H9 (cell line): ENCODE results near the gene TRIM69. TPM values are rescaled to one million over a fixed set of nuclear protein-coding genes. Genes with fewer than 3 reads are reported as not detected.

Source experiments
- DNase-seq: peaks from one replicate; pipeline ENCODE4 v3.0.0-alpha.2; 2017
- H2AFZ ChIP-seq: one replicate; pipeline ENCODE4 v1.6.1; 2013; ENCODE audit warnings: mild to moderate bottlenecking, low read length, control low read depth, moderate library complexity
- H2AK5ac ChIP-seq: 2 replicates; pipeline ENCODE4 v1.6.1; 2013; ENCODE audit warnings: low read length, control low read depth, mixed read lengths; ENCODE audit not compliant: insufficient read length
- H2BK120ac ChIP-seq: one replicate; pipeline ENCODE4 v1.6.1; 2013; ENCODE audit warnings: low read depth, mild to moderate bottlenecking, low read length, control low read depth, inconsistent platforms; ENCODE audit not compliant: poor library complexity, severe bottlenecking
- H2BK12ac ChIP-seq: 2 replicates; pipeline ENCODE4 v1.6.1; 2013; ENCODE audit warnings: low read length, control low read depth, mixed read lengths, low read depth; ENCODE audit not compliant: insufficient read length
- H2BK15ac ChIP-seq: 2 replicates; pipeline ENCODE4 v1.6.1; 2013; ENCODE audit warnings: low read depth, low read length, control low read depth
- H2BK20ac ChIP-seq: one replicate; pipeline ENCODE4 v1.6.1; 2013; ENCODE audit warnings: low read depth, mild to moderate bottlenecking, low read length, control low read depth, inconsistent platforms; ENCODE audit not compliant: poor library complexity, severe bottlenecking
- H2BK5ac ChIP-seq: 2 replicates; pipeline ENCODE4 v1.6.1; 2013; ENCODE audit warnings: low read length, control low read depth, mixed read lengths; ENCODE audit not compliant: insufficient read length
- H3K14ac ChIP-seq: 2 replicates; pipeline ENCODE4 v1.6.1; 2013; ENCODE audit warnings: low read length, control low read depth; ENCODE audit not compliant: insufficient read depth
- H3K18ac ChIP-seq: 2 replicates; pipeline ENCODE4 v1.6.1; 2013; ENCODE audit warnings: low read depth, mild to moderate bottlenecking, mixed read lengths, low read length, control low read depth; ENCODE audit not compliant: insufficient read length
- H3K23ac ChIP-seq: 2 replicates; pipeline ENCODE4 v1.6.1; 2013; ENCODE audit warnings: low read length, control low read depth, mixed read lengths, low read depth; ENCODE audit not compliant: insufficient read length
- H3K23me2 ChIP-seq: 2 replicates; pipeline ENCODE4 v1.6.1; 2013; ENCODE audit warnings: low read depth, mild to moderate bottlenecking, mixed read lengths, low read length, control low read depth; ENCODE audit not compliant: insufficient read length, poor library complexity, severe bottlenecking
- H3K27ac ChIP-seq: 2 replicates; pipeline ENCODE4 v1.5.1; 2013; ENCODE audit warnings: low read length, control low read depth, mixed read lengths, low read depth; ENCODE audit not compliant: insufficient read length
- H3K27me3 ChIP-seq: 2 replicates; pipeline ENCODE4 v1.6.1; 2013; ENCODE audit warnings: low read length, control low read depth, inconsistent platforms; ENCODE audit not compliant: insufficient read depth
- H3K4ac ChIP-seq: 2 replicates; pipeline ENCODE4 v1.6.1; 2013; ENCODE audit warnings: low read depth, mild to moderate bottlenecking, control low read depth, inconsistent platforms, low read length, moderate library complexity
- H3K4me1 ChIP-seq: 2 replicates; pipeline ENCODE4 v1.6.1; 2013; ENCODE audit warnings: low read length, control low read depth, inconsistent platforms; ENCODE audit not compliant: insufficient read depth
- H3K4me2 ChIP-seq: 2 replicates; pipeline ENCODE4 v1.6.1; 2013; ENCODE audit warnings: low read length, control low read depth, mixed read lengths; ENCODE audit not compliant: insufficient read length, insufficient read depth
- H3K56ac ChIP-seq: 2 replicates; pipeline ENCODE4 v1.6.1; 2013; ENCODE audit warnings: low read depth, mild to moderate bottlenecking, mixed read lengths, low read length, control low read depth; ENCODE audit not compliant: insufficient read length
- H3K79me1 ChIP-seq: 2 replicates; pipeline ENCODE4 v1.6.1; 2013; ENCODE audit warnings: low read depth, mild to moderate bottlenecking, moderate library complexity, low read length, control low read depth, inconsistent platforms; ENCODE audit not compliant: insufficient read depth, poor library complexity, severe bottlenecking
- H3K79me2 ChIP-seq: 2 replicates; pipeline ENCODE4 v1.6.1; 2013; ENCODE audit warnings: low read length, control low read depth, inconsistent platforms; ENCODE audit not compliant: insufficient read depth
- H3K9ac ChIP-seq: 2 replicates; pipeline ENCODE4 v1.6.1; 2013; ENCODE audit warnings: low read length, control low read depth, mixed read lengths; ENCODE audit not compliant: insufficient read length; ENCODE audit errors: extremely low read depth
- H3K9me3 ChIP-seq: one replicate; pipeline ENCODE4 v1.6.1; 2013; ENCODE audit warnings: low read depth, low read length, inconsistent platforms; ENCODE audit not compliant: control insufficient read depth
- H3T11ph ChIP-seq: one replicate; pipeline ENCODE4 v1.6.1; 2013; ENCODE audit warnings: mild to moderate bottlenecking, low read length, control low read depth, inconsistent platforms
- H4K20me1 ChIP-seq: one replicate; pipeline ENCODE4 v1.6.1; 2013; ENCODE audit not compliant: control insufficient read depth, insufficient read length, insufficient read depth
- H4K5ac ChIP-seq: 2 replicates; pipeline ENCODE4 v1.6.1; 2013; ENCODE audit warnings: low read depth, mild to moderate bottlenecking, mixed read lengths, low read length, control low read depth; ENCODE audit not compliant: insufficient read length
- H4K8ac ChIP-seq: replicated peaks from 2 replicates; pipeline ENCODE4 v1.6.1; 2013; ENCODE audit warnings: low read length, control low read depth, mixed read lengths, low read depth; ENCODE audit not compliant: insufficient read length
- H4K91ac ChIP-seq: 2 replicates; pipeline ENCODE4 v1.6.1; 2013; ENCODE audit warnings: low read depth, mild to moderate bottlenecking, moderate library complexity, mixed read lengths, low read length, control low read depth; ENCODE audit not compliant: insufficient read length
- H3K27ac Mint-ChIP-seq, 3 experiments: 2 replicates in 2 of 3; 3 replicates in 1 of 3; pipeline ENCODE4 v1.8.0; 2020 to 2021; ENCODE audit warnings: mixed read lengths in 3 of 3, mild to moderate bottlenecking in 1 of 3, moderate library complexity in 1 of 3
- H3K27me3 Mint-ChIP-seq: 2 replicates; pipeline ENCODE4 v1.8.0; 2021; ENCODE audit warnings: low read depth, mild to moderate bottlenecking, moderate library complexity, mixed read lengths
- H3K36me3 Mint-ChIP-seq, 3 experiments: 2 replicates in 2 of 3; 3 replicates in 1 of 3; pipeline ENCODE4 v1.8.0; 2020 to 2021; ENCODE audit warnings: low read depth in 3 of 3, mixed read lengths in 3 of 3; ENCODE audit not compliant: insufficient read depth in 1 of 3
- H3K4me1 Mint-ChIP-seq, 2 experiments: 2 replicates each; pipeline ENCODE4 v1.8.0; 2020; ENCODE audit warnings: mixed read lengths in 2 of 2
- H3K4me3 Mint-ChIP-seq, 2 experiments: 2 replicates in 1 of 2; 3 replicates in 1 of 2; pipeline ENCODE4 v1.8.0; 2020 to 2021; ENCODE audit warnings: mild to moderate bottlenecking in 2 of 2, mixed read lengths in 2 of 2, moderate library complexity in 1 of 2
- H3K9me3 Mint-ChIP-seq, 2 experiments: 2 replicates in 1 of 2; 3 replicates in 1 of 2; pipeline ENCODE4 v1.8.0; 2020; ENCODE audit warnings: mild to moderate bottlenecking in 2 of 2, mixed read lengths in 2 of 2, moderate library complexity in 1 of 2
- CTCF ChIP-seq: fragments of 200-600 bp; sonication (generic); conservative IDR thresholded peaks from 3 replicates; pipeline ENCODE4 v1.8.0; 2021; ENCODE audit warnings: antibody characterized with exemption, mild to moderate bottlenecking
- WGBS: extraction: QIAGEN DNeasy Blood & Tissue Kit; methylation state at CpG from one replicate; pipeline ENCODE4 v1.1.7; 2013; ENCODE audit warnings: missing lambda C conversion rate, low lambda C conversion rate, mixed read lengths; ENCODE audit not compliant: insufficient read length; ENCODE audit errors: extremely low coverage; 5-methylcytosine and 5-hydroxymethylcytosine counted together
- total RNA-seq: library from RNA; stranded (reverse); gene quantifications from 2 replicates; pipeline ENCODE4 v1.2.1, GENCODE V29; 2021

Gene TRIM69
- total RNA-seq, 1 experiment from 2014 or later, result 4.3 TPM

GRCh38 chr15:44753345-44753744 is 17.0 kb downstream of the TRIM69 start:
- Histone ChIP-seq H3K27me3 (no peaks in the 10 kb centered on the region), H4K20me1 (no peaks in the 10 kb centered on the region), H3K4me2 (no peak overlapping the region), H4K91ac (no peak overlapping the region), H3K79me1 (no peaks in the 10 kb centered on the region), H3K23me2 (no peaks in the 10 kb centered on the region), H3K4me1 (no peaks in the 10 kb centered on the region), H4K5ac (no peak overlapping the region), H3K9me3 (no peaks in the 10 kb centered on the region), H3K14ac (no peak overlapping the region), H2AFZ (no peak overlapping the region), H3K79me2 (no peaks in the 10 kb centered on the region), H2BK12ac (no peak overlapping the region), H3K23ac (no peak overlapping the region), H3K9ac (no peak overlapping the region), H2AK5ac (no peak overlapping the region), H4K8ac (no peak overlapping the region), H2BK15ac (no peak overlapping the region), H3K18ac (no peak overlapping the region), H3K56ac (no peak overlapping the region), H3K27ac (no peak overlapping the region), H3K4ac (no peak overlapping the region), H2BK5ac (no peak overlapping the region), H3T11ph (no peak overlapping the region), H2BK20ac (no peak overlapping the region), H2BK120ac (no peak overlapping the region)
- Mint-ChIP-seq H3K36me3 (0 out of 7 replicates have a peak, but pooled peaks cover 0 to 1% (median 0%) of the 10 kb centered on the region in 3 experiments), H3K4me3 (no peak overlapping the region), H3K27ac (no peak overlapping the region), H3K27me3 (peaks cover 7% of the 10 kb centered on the region), H3K4me1 (no peaks in the 10 kb centered on the region), H3K9me3 (peaks cover 30 to 35% of the 10 kb centered on the region in 2 experiments)
- no peak for TF ChIP-seq CTCF
- WGBS, result no CpG with 5 or more reads among the region's 1 CpG
- DNase-seq, result no peak
